Endothelial cell of umbilical vein (primary cell): ENCODE measurements around the gene OR56B1. TPM values are rescaled to one million over a fixed set of nuclear protein-coding genes. Genes with fewer than 3 reads are reported as not detected.

Experiments
- BruUV-seq: library from RNA; stranded (reverse); fragments of 400-500 nt; replicated peaks from 2 replicates; lab custom pipeline; 2021; lab: Mats Ljungman, UMichigan
- CTCF ChIA-PET: fragments of 300-600, 350-600 bp; sonication (Branson Sonifier 250); formaldehyde crosslinking; loops from one replicate; lab custom pipeline; 2021; ENCODE audit warnings: antibody characterized with exemption, inconsistent platforms; lab: Charles Lee
- POLR2A ChIA-PET: fragments of 300-600, 350-600 bp; sonication (Branson Sonifier 250); formaldehyde crosslinking; loops from one replicate; lab custom pipeline; 2021; ENCODE audit warnings: antibody characterized with exemption, inconsistent platforms; lab: Charles Lee
- DNase-seq: peaks from one replicate; pipeline ENCODE4 v3.0.0-alpha.2; 2011; ENCODE audit warnings: low read depth, low spot score
- FAIRE-seq: peaks from 2 replicates; lab custom pipeline; 2011; peaks lifted over from hg19 to GRCh38; lab: Jason Lieb, UNC
- H2AFZ ChIP-seq: 2 replicates; pipeline ENCODE4 v1.6.0; 2012; ENCODE audit warnings: low read depth, low read length, control low read depth, inconsistent platforms
- H3K27ac ChIP-seq: 2 replicates; pipeline ENCODE4 v1.5.1; 2011; ENCODE audit warnings: low read depth, mild to moderate bottlenecking, control low read depth, low read length, moderate library complexity; ENCODE audit not compliant: insufficient read depth
- H3K27me3 ChIP-seq, 2 experiments: 2 replicates each; pipeline versions ENCODE4 v1.6.0 to v1.6.1; 2011; ENCODE audit warnings: low read length in 2 of 2, mixed read lengths in 1 of 2; ENCODE audit not compliant: control insufficient read depth in 2 of 2, insufficient read depth in 2 of 2
- H3K36me3 ChIP-seq, 2 experiments: 2 replicates in 1 of 2; 3 replicates in 1 of 2; pipeline ENCODE4 v1.5.1; 2011; ENCODE audit warnings: low read length in 2 of 2, mild to moderate bottlenecking in 1 of 2, moderate library complexity in 1 of 2; ENCODE audit not compliant: control insufficient read depth in 2 of 2, insufficient read depth in 2 of 2; ENCODE audit errors: extremely low read depth in 1 of 2
- H3K4me1 ChIP-seq: 3 replicates; pipeline ENCODE4 v1.5.1; 2011; ENCODE audit warnings: mild to moderate bottlenecking, low read length; ENCODE audit not compliant: control insufficient read depth, insufficient read depth; ENCODE audit errors: extremely low read depth
- H3K4me2 ChIP-seq: 2 replicates; pipeline ENCODE4 v1.6.1; 2011; ENCODE audit warnings: low read length, control low read depth, mixed read lengths; ENCODE audit not compliant: insufficient read depth
- H3K4me3 ChIP-seq, 3 experiments: fragments of 200-600 bp in 1 of 3; sonication (generic), shearing (Covaris generic) in 1 of 3; replicated peaks in 1 of 3; 2 replicates each; pipeline ENCODE4 v1.5.1; 2011 to 2016; ENCODE audit warnings: control low read depth in 3 of 3, low read length in 3 of 3, mild to moderate bottlenecking in 2 of 3, inconsistent platforms in 1 of 3, low read depth in 1 of 3, moderate library complexity in 1 of 3; ENCODE audit not compliant: insufficient read depth in 1 of 3
- H3K79me2 ChIP-seq: 2 replicates; pipeline ENCODE4 v1.6.0; 2012; ENCODE audit warnings: low read length, inconsistent platforms; ENCODE audit not compliant: control insufficient read depth, insufficient read depth
- H3K9ac ChIP-seq: replicated peaks from 2 replicates; pipeline ENCODE3; 2011; ENCODE audit warnings: low read length, control low read depth; ENCODE audit not compliant: insufficient read depth; ENCODE audit errors: extremely low read depth
- H3K9me1 ChIP-seq: replicated peaks from 3 replicates; pipeline ENCODE4 v1.6.0; 2011; ENCODE audit warnings: mild to moderate bottlenecking, low read length; ENCODE audit not compliant: control insufficient read depth, insufficient read depth; ENCODE audit errors: extremely low read depth
- H3K9me3 ChIP-seq: replicated peaks from 2 replicates; pipeline ENCODE4 v1.5.1; 2012; ENCODE audit warnings: low read length, inconsistent platforms; ENCODE audit not compliant: control insufficient read depth, insufficient read depth
- H4K20me1 ChIP-seq: replicated peaks from 2 replicates; pipeline ENCODE3; 2011; ENCODE audit warnings: mild to moderate bottlenecking, low read length; ENCODE audit not compliant: control insufficient read depth, insufficient read depth; ENCODE audit errors: extremely low read depth
- EZH2 ChIP-seq: IDR thresholded peaks from 2 replicates; pipeline ENCODE4 v1.6.1; 2012; ENCODE audit warnings: borderline replicate concordance, low read depth, mild to moderate bottlenecking, moderate library complexity, low read length, inconsistent platforms; ENCODE audit not compliant: severe bottlenecking
- FOS ChIP-seq: IDR thresholded peaks from 2 replicates; pipeline ENCODE4 v1.6.1; 2011; ENCODE audit warnings: mild to moderate bottlenecking, low read length, moderate library complexity, borderline replicate concordance; ENCODE audit not compliant: insufficient read depth
- GATA2 ChIP-seq: IDR thresholded peaks from 2 replicates; pipeline ENCODE4 v1.7.0; 2011; ENCODE audit warnings: low read depth, mild to moderate bottlenecking, moderate library complexity, mixed read lengths, low read length; ENCODE audit not compliant: insufficient read length, insufficient read depth
- JUN ChIP-seq: IDR thresholded peaks from 2 replicates; pipeline ENCODE4 v1.6.1; 2011; ENCODE audit warnings: borderline replicate concordance, low read depth; ENCODE audit not compliant: insufficient read length, insufficient read depth
- MYC ChIP-seq: IDR thresholded peaks from one replicate; pipeline ENCODE4 v1.6.1; 2011; ENCODE audit warnings: mild to moderate bottlenecking, low read depth, low read length
- POLR2A ChIP-seq: IDR thresholded peaks from 2 replicates; pipeline ENCODE4 v1.6.1; 2012; ENCODE audit warnings: low read depth, mild to moderate bottlenecking, control low read depth, low read length
- POLR2AphosphoS5 ChIP-seq: IDR thresholded peaks from 2 replicates; pipeline ENCODE4 v1.6.1; 2012; ENCODE audit warnings: low read depth, mild to moderate bottlenecking, control low read depth, low read length, moderate library complexity; ENCODE audit not compliant: insufficient read depth
- dilution Hi-C: fragments of 300-500 bp; cut with MboI; formaldehyde crosslinking; loops from one replicate; pipeline ENCODE4 v1.15.0; 2019; ENCODE audit warnings: low sequenced_read_pairs; ENCODE audit not compliant: extremely low pct_ligation_motif_present
- intact Hi-C: fragments of 100-400 bp; cut with micrococcal nuclease; formaldehyde crosslinking; loops from one replicate; pipeline ENCODE4 v1.10.0; 2022
- polyA plus RNA-seq, 4 experiments: library from polyadenylated mRNA; depleted of rRNA in 3 of 4; stranded (reverse) in 3 of 4; unstranded in 1 of 4; fragments of >200 nt; gene quantifications; 2 replicates each; pipeline versions ENCODE4 v1.2.1 to v1.2.3, GENCODE V29; 2011 to 2012; ENCODE audit warnings: missing spikeins in 1 of 4
- total RNA-seq: library from RNA; stranded (reverse); gene quantifications from 2 replicates; pipeline ENCODE4 v1.2.3, GENCODE V29; 2021
- TF ChIP-seq, protein P1 (sequence below), 2 donors: IDR thresholded peaks; 1 replicate in 1 of 2; 2 replicates in 1 of 2; pipeline ENCODE4 v1.5.1; 2011; ENCODE audit warnings: low read length in 2 of 2, mild to moderate bottlenecking in 2 of 2, moderate library complexity in 2 of 2, control low read depth in 1 of 2, inconsistent platforms in 1 of 2, low read depth in 1 of 2; ENCODE audit not compliant: insufficient read depth in 1 of 2; ENCODE audit errors: extremely low read depth in 1 of 2
- TF ChIP-seq, protein P2 (sequence below): IDR thresholded peaks from 2 replicates; pipeline ENCODE4 v1.6.1; 2011; ENCODE audit not compliant: insufficient read depth, insufficient read length

The OR56B1 gene
- total and polyA plus RNA-seq, 2 donors (not counting 3 experiments of a cell fraction or from before 2014, with no cell fraction given) = not detected

DNA sequence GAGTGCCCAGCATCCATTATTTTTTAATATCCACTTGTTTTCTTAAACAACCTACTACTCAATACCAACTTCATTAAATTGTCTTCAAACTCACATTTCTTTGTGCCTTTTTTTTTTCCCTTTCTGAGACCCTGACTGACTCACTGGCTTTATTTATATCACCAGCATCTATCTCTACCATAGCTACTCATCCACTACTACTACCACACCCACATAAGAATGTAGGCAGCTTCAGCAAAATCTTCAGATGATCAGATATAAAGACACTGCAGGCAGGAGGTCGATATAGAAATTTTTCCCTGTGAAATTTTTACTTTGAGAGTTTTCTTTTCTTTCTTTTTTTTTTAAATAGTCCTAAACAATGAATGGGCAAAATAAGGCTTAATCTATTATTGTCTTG is 2.2 kb downstream of the OR56B1 start:
- TF ChIP-seq, protein P1, sequence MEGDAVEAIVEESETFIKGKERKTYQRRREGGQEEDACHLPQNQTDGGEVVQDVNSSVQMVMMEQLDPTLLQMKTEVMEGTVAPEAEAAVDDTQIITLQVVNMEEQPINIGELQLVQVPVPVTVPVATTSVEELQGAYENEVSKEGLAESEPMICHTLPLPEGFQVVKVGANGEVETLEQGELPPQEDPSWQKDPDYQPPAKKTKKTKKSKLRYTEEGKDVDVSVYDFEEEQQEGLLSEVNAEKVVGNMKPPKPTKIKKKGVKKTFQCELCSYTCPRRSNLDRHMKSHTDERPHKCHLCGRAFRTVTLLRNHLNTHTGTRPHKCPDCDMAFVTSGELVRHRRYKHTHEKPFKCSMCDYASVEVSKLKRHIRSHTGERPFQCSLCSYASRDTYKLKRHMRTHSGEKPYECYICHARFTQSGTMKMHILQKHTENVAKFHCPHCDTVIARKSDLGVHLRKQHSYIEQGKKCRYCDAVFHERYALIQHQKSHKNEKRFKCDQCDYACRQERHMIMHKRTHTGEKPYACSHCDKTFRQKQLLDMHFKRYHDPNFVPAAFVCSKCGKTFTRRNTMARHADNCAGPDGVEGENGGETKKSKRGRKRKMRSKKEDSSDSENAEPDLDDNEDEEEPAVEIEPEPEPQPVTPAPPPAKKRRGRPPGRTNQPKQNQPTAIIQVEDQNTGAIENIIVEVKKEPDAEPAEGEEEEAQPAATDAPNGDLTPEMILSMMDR (IDR thresholded peaks at IDR 0.05; ENCODE audit: extremely low read depth in 1 of 2, insufficient read depth in 1 of 2, low read depth in 1 of 2, low read length in 2 of 2) = no peak
- TF ChIP-seq GATA2 (no peak), POLR2A (no peak), MYC (no peak), POLR2AphosphoS5 (no peak), FOS (no peak), JUN (no peak), EZH2 (no peak)
- TF ChIP-seq, protein P2, sequence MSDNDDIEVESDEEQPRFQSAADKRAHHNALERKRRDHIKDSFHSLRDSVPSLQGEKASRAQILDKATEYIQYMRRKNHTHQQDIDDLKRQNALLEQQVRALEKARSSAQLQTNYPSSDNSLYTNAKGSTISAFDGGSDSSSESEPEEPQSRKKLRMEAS = no peak
- H3K9me3 ChIP-seq = no peaks in the 10 kb centered on the region
- no peak overlapping the region for H3K4me2 ChIP-seq
- no peaks in the 10 kb centered on the region for H3K4me1 ChIP-seq
- H3K9ac ChIP-seq = no peak overlapping the region
- CTCF ChIA-PET = no interaction called here
- H3K79me2 ChIP-seq = no peaks in the 10 kb centered on the region
- no TSS peak for BruUV-seq
- H3K27me3 ChIP-seq = peaks cover 0 to 2% of the 10 kb centered on the region in 2 experiments
- no peak overlapping the region for H2AFZ ChIP-seq
- FAIRE-seq (no peak), DNase-seq (no peak)
- no peak overlapping the region for H3K27ac ChIP-seq
- no peak overlapping the region for H3K4me3 ChIP-seq
- intact Hi-C loops = no loop called here
- POLR2A ChIA-PET = no interaction called here
- no peaks in the 10 kb centered on the region for H3K9me1 ChIP-seq
- H4K20me1 ChIP-seq = no peaks in the 10 kb centered on the region
- no peaks in the 10 kb centered on the region for H3K36me3 ChIP-seq
- dilution Hi-C loops = no loop called here
